ENCODE measurements around the gene NCAPD2.
A peak's percentile ranks its signal among the peaks of the same experiment; 100 is the strongest.

The NCAPD2 gene

DNA sequence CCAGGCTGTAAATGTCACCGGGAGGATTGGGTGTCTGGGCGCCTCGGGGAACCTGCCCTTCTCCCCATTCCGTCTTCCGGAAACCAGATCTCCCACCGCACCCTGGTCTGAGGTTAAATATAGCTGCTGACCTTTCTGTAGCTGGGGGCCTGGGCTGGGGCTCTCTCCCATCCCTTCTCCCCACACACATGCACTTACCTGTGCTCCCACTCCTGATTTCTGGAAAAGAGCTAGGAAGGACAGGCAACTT is 41.7 kb downstream of the NCAPD2 start:
- no peak for DNase-seq (ENCODE audit: extremely low spot score)
- CTCF ChIA-PET, result interaction anchor here (0.7 to 11.4 kb wide), 7 partner anchors 11 to 218 kb away, joined by 3 to 280 read pairs (median 4); partner anchors contain the start of genes IFFO1, MLF2, NOP2 and VAMP1
- TF ChIP-seq, protein P1, sequence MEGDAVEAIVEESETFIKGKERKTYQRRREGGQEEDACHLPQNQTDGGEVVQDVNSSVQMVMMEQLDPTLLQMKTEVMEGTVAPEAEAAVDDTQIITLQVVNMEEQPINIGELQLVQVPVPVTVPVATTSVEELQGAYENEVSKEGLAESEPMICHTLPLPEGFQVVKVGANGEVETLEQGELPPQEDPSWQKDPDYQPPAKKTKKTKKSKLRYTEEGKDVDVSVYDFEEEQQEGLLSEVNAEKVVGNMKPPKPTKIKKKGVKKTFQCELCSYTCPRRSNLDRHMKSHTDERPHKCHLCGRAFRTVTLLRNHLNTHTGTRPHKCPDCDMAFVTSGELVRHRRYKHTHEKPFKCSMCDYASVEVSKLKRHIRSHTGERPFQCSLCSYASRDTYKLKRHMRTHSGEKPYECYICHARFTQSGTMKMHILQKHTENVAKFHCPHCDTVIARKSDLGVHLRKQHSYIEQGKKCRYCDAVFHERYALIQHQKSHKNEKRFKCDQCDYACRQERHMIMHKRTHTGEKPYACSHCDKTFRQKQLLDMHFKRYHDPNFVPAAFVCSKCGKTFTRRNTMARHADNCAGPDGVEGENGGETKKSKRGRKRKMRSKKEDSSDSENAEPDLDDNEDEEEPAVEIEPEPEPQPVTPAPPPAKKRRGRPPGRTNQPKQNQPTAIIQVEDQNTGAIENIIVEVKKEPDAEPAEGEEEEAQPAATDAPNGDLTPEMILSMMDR (IDR thresholded peaks at IDR 0.05; ENCODE audit: control extremely low read depth, extremely low read depth, low read depth, missing control alignments), result no peak
- POLR2A ChIA-PET, result interaction anchor here (0.6 to 1.3 kb wide), 9 partner anchors 19 to 338 kb away, joined by 3 to 11 read pairs (median 3); partner anchors contain the start of genes SPSB2, VAMP1 and ZNF384

DNA sequence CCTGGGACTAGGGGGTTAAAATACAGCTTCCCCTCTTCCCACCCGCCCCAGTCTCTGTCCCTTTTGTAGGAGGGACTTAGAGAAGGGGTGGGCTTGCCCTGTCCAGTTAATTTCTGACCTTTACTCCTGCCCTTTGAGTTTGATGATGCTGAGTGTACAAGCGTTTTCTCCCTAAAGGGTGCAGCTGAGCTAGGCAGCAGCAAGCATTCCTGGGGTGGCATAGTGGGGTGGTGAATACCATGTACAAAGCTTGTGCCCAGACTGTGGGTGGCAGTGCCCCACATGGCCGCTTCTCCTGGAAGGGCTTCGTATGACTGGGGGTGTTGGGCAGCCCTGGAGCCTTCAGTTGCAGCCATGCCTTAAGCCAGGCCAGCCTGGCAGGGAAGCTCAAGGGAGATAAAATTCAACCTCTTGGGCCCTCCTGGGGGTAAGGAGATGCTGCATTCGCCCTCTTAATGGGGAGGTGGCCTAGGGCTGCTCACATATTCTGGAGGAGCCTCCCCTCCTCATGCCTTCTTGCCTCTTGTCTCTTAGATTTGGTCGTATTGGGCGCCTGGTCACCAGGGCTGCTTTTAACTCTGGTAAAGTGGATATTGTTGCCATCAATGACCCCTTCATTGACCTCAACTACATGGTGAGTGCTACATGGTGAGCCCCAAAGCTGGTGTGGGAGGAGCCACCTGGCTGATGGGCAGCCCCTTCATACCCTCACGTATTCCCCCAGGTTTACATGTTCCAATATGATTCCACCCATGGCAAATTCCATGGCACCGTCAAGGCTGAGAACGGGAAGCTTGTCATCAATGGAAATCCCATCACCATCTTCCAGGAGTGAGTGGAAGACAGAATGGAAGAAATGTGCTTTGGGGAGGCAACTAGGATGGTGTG is 42.3 kb downstream of the NCAPD2 start:
- no peak for DNase-seq (ENCODE audit: extremely low spot score)
- TF ChIP-seq, protein P1 (IDR thresholded peaks at IDR 0.05; ENCODE audit: control extremely low read depth, extremely low read depth, low read depth, missing control alignments), result no peak
- ChIA-PET POLR2A (interaction anchor here (0.6 to 1.3 kb wide), 10 partner anchors 18 to 337 kb away, joined by 3 to 11 read pairs (median 3); partner anchors contain the start of genes SPSB2, VAMP1 and ZNF384), CTCF (interaction anchor here (0.7 to 11.4 kb wide), 12 partner anchors 10 to 217 kb away, joined by 3 to 280 read pairs (median 6); partner anchors contain the start of genes IFFO1, MLF2, NOP2 and VAMP1)

DNA sequence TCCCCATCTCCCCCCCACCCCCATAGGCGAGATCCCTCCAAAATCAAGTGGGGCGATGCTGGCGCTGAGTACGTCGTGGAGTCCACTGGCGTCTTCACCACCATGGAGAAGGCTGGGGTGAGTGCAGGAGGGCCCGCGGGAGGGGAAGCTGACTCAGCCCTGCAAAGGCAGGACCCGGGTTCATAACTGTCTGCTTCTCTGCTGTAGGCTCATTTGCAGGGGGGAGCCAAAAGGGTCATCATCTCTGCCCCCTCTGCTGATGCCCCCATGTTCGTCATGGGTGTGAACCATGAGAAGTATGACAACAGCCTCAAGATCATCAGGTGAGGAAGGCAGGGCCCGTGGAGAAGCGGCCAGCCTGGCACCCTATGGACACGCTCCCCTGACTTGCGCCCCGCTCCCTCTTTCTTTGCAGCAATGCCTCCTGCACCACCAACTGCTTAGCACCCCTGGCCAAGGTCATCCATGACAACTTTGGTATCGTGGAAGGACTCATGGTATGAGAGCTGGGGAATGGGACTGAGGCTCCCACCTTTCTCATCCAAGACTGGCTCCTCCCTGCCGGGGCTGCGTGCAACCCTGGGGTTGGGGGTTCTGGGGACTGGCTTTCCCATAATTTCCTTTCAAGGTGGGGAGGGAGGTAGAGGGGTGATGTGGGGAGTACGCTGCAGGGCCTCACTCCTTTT is 43.1 kb downstream of the NCAPD2 start:
- ChIA-PET CTCF (interaction anchor here (0.6 to 11.4 kb wide), 39 partner anchors 9 to 318 kb away, joined by 3 to 280 read pairs (median 4); partner anchors contain the start of genes IFFO1, MRPL51 and NOP2), POLR2A (interaction anchor here (0.6 to 3.4 kb wide), 3 partner anchors 67 to 111 kb away, joined by 4 to 26 read pairs (median 4); partner anchors contain the start of gene VAMP1)
- TF ChIP-seq, protein P1 (IDR thresholded peaks at IDR 0.05; ENCODE audit: control extremely low read depth, extremely low read depth, low read depth, missing control alignments), result no peak
- no peak for DNase-seq (ENCODE audit: extremely low spot score)

DNA sequence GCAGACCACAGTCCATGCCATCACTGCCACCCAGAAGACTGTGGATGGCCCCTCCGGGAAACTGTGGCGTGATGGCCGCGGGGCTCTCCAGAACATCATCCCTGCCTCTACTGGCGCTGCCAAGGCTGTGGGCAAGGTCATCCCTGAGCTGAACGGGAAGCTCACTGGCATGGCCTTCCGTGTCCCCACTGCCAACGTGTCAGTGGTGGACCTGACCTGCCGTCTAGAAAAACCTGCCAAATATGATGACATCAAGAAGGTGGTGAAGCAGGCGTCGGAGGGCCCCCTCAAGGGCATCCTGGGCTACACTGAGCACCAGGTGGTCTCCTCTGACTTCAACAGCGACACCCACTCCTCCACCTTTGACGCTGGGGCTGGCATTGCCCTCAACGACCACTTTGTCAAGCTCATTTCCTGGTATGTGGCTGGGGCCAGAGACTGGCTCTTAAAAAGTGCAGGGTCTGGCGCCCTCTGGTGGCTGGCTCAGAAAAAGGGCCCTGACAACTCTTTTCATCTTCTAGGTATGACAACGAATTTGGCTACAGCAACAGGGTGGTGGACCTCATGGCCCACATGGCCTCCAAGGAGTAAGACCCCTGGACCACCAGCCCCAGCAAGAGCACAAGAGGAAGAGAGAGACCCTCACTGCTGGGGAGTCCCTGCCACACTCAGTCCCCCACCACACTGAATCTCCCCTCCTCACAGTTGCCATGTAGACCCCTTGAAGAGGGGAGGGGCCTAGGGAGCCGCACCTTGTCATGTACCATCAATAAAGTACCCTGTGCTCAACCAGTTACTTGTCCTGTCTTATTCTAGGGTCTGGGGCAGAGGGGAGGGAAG is 43.9 kb downstream of the NCAPD2 start:
- TF ChIP-seq, protein P1 (IDR thresholded peaks at IDR 0.05; ENCODE audit: control extremely low read depth, extremely low read depth, low read depth, missing control alignments), result peak; percentile 80
- DNase-seq (ENCODE audit: extremely low spot score), result peak; percentile 60
- CTCF ChIA-PET, result interaction anchor here (0.6 to 11.4 kb wide), 54 partner anchors 9 to 317 kb away, joined by 3 to 280 read pairs (median 4); partner anchors contain the start of genes CD27, IFFO1, MRPL51 and NOP2
- POLR2A ChIA-PET, result interaction anchor here (0.6 to 3.4 kb wide), 5 partner anchors 68 to 112 kb away, joined by 3 to 26 read pairs (median 3); partner anchors contain the start of gene VAMP1

DNA sequence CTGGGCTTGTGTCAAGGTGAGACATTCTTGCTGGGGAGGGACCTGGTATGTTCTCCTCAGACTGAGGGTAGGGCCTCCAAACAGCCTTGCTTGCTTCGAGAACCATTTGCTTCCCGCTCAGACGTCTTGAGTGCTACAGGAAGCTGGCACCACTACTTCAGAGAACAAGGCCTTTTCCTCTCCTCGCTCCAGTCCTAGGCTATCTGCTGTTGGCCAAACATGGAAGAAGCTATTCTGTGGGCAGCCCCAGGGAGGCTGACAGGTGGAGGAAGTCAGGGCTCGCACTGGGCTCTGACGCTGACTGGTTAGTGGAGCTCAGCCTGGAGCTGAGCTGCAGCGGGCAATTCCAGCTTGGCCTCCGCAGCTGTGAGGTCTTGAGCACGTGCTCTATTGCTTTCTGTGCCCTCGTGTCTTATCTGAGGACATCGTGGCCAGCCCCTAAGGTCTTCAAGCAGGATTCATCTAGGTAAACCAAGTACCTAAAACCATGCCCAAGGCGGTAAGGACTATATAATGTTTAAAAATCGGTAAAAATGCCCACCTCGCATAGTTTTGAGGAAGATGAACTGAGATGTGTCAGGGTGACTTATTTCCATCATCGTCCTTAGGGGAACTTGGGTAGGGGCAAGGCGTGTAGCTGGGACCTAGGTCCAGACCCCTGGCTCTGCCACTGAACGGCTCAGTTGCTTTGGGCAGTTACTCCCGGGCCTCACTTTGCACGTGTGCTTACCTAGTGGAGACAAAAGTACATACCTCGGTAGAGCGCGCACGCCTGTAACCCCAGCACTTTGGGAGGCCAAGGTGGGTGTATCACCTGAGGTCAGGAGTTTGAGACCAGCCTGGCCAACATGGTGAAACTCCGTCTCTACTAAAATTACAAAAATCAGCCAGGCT is 44.8 kb downstream of the NCAPD2 start:
- POLR2A ChIA-PET, result interaction anchor here (0.5 to 3.4 kb wide), 8 partner anchors 57 to 341 kb away, joined by 3 to 26 read pairs (median 3); partner anchors contain the start of gene VAMP1
- TF ChIP-seq, protein P1 (IDR thresholded peaks at IDR 0.05; ENCODE audit: control extremely low read depth, extremely low read depth, low read depth, missing control alignments), result no peak
- no peak for DNase-seq (ENCODE audit: extremely low spot score)
- CTCF ChIA-PET, result interaction anchor here (0.6 to 11.4 kb wide), 34 partner anchors 8 to 343 kb away, joined by 3 to 280 read pairs (median 4); partner anchors contain the start of genes CD27, IFFO1, NOP2 and TAPBPL

All from GM10248 (cell line).